ENCODE measurements around the gene MACROH2A1.

GRCh38 chr5:135329913-135330797 is 68.9 kb downstream of the MACROH2A1 start:
- TF ChIP-seq CTCF (IDR thresholded peaks at IDR 0.05; ENCODE audit: insufficient read depth, low read length, poor library complexity, severe bottlenecking) (no peak), EZH2phosphoT487 (conservative IDR thresholded peaks at IDR 0.05; ENCODE audit: low read length) (no peak)
